GM12892 (cell line): Measurements from ENCODE around the gene TMEM87B.

ENCODE experiments used
- DNase-seq: peaks from one replicate; pipeline ENCODE4 v3.0.0; 2011; ENCODE audit not compliant: insufficient read length
- FAIRE-seq: peaks from 2 replicates; lab custom pipeline; 2011; peaks lifted over from hg19 to GRCh38; lab: Jason Lieb, UNC
- POLR2A ChIP-seq: IDR thresholded peaks from 2 replicates; pipeline ENCODE4 v1.6.1; 2011; ENCODE audit warnings: low read depth, low read length, control low read depth
- POLR2AphosphoS5 ChIP-seq: IDR thresholded peaks from 2 replicates; pipeline ENCODE4 v1.6.1; 2011; ENCODE audit warnings: low read depth, low read length, control low read depth
- TAF1 ChIP-seq: IDR thresholded peaks from 2 replicates; pipeline ENCODE4 v1.6.1; 2011; ENCODE audit warnings: low read depth, mild to moderate bottlenecking, control low read depth, low read length, borderline replicate concordance

The TMEM87B gene

DNA sequence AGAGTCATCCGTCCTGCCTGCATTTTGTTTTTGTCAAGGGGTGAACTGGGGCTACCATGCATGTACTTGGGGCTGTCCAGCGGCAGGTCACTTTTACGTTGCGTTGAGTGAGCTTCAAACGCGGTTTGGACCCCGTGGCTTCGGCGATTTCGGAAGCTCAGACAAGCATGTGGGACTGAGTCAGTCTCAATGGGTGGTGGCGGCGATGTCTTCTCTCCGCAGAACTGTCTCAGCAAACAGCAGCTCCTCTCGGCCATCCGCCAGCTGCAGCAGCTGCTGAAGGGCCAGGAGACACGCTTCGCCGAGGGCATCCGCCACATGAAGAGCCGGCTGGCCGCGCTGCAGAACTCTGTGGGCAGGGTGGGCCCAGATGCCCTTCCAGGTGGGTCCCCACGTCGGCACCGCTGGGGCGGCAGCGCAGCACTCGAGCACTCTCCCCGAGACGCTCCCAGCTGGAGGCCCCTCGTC, 104.4 kb downstream of the TMEM87B start:
- FAIRE-seq (peak; percentile 67), DNase-seq (peak; percentile 59)
- TF ChIP-seq POLR2AphosphoS5 = no peak
- TF ChIP-seq TAF1 = no peak
- no peak for TF ChIP-seq POLR2A

DNA sequence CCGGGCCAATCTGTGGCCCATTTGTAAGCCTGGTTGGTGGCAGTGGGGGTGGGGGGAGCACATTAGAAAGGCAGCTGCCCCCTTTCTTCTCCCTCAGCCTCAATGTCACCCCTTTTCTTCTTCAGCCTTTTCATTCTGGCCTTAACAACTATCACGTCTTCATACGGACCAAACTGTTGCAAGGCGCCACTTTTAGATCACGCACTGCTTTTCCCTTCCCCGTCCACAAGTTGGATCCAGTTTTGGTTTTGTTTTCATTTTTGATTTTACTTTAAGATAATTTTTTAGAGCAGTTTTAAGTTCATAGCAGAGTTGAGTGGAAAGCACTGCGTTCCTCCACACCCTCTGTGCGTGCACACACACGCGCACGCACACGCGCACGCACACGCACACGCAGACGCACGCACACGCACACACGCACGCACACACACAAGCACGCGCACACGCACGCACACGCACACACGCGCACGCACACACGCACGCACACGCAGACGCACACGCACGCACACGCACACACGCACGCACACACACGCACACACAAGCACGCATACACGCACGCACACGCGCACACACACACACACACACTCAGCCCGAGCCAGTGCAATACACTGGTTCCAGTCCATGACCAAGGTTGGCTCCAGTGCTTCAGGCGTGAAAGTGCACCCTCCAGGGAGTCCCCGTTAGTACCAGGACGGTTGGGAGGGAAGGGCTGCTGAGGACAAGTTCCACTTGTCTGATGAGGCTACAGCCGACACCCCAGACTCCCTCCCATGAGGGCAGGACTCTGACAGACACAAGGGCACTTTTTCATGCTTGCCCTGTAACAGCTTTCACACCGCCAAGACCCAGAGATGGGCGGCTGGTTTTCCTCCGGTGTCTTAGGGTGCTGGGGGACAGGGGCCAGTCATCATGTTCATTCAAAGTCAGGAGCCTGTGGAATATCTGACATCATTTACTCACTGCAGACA, 105.5 kb downstream of the TMEM87B start:
- DNase-seq = no peak
- TF ChIP-seq POLR2A (no peak), TAF1 (no peak), POLR2AphosphoS5 (no peak)
- no peak for FAIRE-seq

DNA sequence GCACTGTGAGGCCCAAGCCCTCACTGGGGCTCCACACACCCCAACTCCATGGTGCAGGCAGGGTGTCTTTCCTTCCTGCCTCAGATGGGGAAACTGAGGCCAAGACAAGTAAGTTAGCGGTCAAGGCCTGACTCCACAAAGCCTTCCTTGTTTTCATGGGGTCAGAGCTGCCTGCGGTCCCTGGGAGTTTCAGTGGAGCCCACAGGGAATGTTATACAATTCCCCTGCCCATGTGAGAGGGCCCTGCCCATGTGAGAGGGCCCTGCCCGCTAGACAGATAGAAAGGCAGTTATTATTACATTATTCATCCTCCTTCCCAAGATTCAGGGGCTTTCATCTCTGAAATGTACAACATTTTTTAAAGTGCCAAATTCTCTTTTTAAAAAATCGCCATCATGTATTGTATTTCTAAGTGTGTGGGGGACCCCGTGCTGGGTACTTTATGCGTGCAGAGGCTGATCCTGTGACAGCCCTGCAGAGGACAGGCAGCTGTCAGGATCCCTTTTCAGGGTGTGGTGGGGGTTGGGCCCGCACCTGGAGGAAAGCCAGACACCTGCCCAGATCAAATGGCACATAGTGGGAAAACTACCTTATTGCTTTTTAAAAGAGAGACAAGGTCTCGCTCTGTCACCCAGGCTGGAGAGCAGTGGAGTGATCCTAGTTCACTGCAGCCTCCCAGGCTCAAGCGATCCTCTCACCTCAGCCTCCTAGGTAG, 106.5 kb downstream of the TMEM87B start:
- TF ChIP-seq POLR2AphosphoS5 (no peak), TAF1 (no peak), POLR2A (no peak)
- FAIRE-seq = no peak
- no peak for DNase-seq

DNA sequence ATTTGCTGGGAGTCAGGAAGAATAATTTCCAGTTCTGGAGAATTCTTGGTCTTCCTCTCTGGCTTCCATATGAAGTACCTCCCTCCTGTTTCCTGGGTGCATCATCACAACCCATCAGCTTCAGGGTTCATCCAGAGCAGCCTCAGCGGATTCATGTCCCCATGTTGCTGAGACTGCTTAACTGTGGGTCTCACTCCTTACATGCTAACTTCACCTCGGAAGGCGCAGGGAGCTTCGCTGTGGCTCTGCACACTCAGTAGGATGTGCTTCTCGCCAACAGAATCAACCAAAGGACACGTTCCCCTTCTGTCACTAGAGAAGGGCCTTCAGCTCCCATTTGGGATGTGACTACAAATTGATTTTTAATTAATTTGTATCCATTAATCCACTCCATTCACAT, 107.3 kb downstream of the TMEM87B start:
- no peak for FAIRE-seq
- DNase-seq = no peak
- TF ChIP-seq POLR2A (no peak), POLR2AphosphoS5 (no peak), TAF1 (no peak)

DNA sequence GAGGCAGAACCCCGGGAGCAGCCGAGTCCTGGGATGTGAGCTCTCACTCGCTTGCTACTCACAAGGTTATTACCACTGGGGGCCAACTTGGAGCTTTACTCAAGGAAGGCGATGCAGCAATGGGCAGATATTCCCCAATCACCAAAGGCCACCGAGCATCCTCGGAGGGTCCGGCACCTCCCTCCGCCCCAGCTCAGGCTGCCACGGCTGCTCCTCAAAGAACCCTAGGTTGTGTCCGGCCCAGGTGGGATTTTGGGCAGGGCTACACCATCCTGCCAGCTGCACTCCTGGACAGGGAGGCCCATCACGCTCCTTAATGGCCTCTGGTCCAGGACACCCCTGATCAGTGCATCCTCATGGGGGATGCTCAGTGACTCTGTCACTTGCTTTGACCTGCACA, 107.9 kb downstream of the TMEM87B start:
- DNase-seq (no peak), FAIRE-seq (no peak)
- TF ChIP-seq TAF1 (no peak), POLR2A (no peak), POLR2AphosphoS5 (no peak)

DNA sequence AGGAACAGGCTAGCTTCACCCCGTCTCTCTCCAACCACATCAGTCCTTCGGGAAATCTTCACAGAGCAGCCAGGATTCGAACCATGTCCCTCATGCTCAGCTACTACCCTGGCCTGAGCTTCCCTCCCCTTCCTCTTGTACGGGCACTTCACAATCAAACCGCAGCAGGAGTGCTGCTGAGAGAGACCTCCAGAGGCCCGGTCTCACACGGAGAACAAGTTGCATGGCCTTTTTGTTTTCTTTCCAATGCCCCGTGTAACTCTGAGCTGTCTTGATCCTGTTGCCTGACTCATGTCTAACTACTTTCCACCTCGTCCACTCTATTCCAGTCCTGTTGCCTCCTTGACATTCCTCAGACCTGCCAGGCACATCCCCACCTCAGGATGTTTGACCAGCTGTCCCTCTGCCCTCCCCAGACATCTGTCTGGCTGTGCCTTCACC, 108.5 kb downstream of the TMEM87B start:
- no peak for DNase-seq
- FAIRE-seq = no peak
- TF ChIP-seq POLR2AphosphoS5 (no peak), TAF1 (no peak), POLR2A (no peak)

DNA sequence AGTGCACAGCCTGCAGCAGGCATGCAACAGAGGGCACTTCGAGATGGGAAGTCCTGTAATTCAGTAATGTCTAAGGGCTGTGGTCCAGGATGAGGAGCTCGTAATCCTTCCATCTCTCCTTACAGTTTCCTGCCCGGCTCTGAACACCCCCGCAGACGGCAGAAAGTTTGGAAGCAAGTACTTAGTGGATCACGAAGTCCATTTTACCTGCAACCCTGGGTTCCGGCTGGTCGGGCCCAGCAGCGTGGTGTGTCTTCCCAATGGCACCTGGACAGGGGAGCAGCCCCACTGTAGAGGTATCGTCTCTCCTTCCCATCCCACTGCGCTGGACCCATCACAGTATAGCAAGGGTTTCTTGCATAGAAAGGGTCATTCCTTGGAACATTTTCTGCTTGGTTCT, 109.8 kb downstream of the TMEM87B start:
- TF ChIP-seq TAF1 = no peak
- no peak for TF ChIP-seq POLR2AphosphoS5
- no peak for TF ChIP-seq POLR2A
- no peak for DNase-seq
- no peak for FAIRE-seq

DNA sequence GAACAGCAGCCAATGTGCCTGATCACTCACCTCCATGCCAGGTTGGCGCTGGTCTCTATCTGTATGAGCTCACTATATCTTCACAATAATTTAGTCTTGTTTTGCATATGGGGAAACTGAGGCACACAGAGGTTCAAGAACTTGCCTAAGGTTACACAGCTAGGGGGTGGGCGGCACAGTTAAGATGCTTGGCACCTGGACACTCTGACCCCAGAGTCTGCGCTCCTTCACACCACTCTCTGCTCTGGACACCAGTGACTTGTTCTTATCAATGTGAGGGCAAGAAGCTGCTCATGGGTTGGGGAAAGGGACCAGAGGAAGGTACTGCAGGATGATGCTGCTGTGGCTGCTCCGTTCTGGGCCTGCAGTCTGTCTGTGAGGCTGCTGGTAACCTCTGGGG, 110.2 kb downstream of the TMEM87B start:
- FAIRE-seq = no peak
- no peak for TF ChIP-seq POLR2A
- TF ChIP-seq TAF1 = no peak
- no peak for TF ChIP-seq POLR2AphosphoS5
- no peak for DNase-seq

DNA sequence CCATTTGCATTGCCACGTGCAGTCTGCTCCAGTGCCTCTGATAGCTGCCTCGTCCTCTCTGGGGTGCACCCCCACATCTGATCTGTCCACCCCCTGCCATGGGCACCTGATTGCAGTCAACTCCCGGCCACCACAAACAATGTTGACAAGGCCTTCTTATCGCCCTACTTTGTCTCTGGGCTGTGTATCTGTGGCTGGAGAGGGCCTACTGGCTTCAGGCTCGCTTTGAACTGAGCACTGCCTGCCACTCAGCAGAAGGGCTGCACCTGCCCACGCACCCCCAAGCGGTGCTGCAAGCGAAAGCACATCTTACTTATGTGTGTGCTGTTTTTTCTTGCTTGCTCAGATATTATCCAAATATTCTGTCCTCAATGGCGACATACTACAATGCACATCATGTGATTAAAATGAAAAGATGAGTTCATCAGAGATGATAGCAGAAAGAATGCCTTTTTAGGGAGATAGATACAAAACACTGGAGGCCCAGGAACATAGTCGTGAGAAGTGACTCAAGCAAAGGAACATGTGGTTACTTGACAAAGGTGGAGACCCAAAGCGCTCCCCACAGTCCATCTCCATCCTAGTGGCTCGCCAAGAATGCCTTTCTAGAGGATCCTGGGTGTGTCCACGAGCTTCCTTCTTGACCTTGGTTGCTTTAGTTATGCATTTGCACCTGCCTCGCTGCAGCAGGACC, 111.9 kb downstream of the TMEM87B start:
- DNase-seq (no peak), FAIRE-seq (no peak)
- TF ChIP-seq TAF1 (no peak), POLR2A (no peak), POLR2AphosphoS5 (no peak)

DNA sequence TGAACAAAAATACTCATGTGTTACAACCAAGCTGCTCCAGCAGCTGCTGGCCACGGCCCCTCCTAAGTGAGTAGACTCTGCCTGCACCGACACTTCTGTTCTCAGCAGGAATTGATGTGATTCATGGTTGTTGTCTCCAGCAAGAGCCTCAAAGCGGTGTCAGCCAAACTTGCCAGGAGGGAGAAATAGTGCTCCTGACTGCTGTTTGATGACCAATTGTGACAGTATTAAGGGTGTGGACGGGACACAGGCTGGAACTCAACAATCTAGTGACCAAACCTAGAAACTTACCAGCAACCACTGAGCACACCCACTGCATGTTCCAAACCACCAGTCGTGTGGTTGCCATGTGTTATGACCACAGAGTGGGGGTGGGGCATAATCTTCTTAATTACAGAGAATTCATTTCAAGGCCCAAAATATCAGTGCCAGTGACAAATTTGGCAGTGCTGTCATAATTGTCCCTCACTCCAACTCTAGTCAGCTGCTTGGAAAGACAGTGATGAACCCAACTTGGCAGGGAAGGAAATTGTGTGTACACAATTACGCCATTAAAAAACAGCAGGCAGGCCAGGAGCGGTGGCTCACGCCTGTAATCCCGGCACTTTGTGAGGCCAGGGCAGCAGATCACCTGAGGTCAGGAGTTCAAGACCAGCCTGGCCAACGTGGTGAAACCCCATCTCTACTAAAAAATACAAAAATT, 113.5 kb downstream of the TMEM87B start:
- TF ChIP-seq TAF1 (no peak), POLR2A (no peak), POLR2AphosphoS5 (no peak)
- DNase-seq (no peak), FAIRE-seq (no peak)
